Measurements from ENCODE around the gene RFTN2.
"Not testable (repeated sequence)": the region's sequence is repeated elsewhere in the genome, so short reads cannot be mapped to it uniquely, and the experiment has no call there.

RFTN2 gene, protein sequence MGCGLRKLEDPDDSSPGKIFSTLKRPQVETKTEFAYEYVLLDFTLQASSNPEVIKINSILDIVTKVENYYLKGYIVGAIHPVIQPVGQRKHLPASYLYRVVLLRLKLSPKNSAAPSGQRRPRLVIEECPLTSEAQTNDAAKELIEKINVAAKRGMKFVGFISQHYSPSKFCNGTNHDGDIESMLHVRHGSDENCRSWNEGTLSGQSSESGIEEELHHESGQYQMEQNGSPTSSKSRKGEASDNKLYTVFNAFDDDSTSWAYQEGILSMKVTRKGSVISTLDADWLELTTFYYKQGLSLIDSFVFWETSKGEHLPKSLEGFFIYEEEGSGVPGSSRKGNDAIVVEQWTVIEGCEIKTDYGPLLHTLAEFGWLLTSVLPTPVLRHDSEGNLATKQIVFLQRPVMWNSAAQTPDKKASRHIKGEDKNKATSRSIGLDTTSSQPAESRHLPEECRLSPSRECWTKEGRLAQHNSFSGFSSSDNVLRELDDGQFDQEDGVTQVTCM

GRCh38 chr2:197675246-197675645, at the start of gene RFTN2:
Gene RFTN2 (minus strand): TSS chr2:197675587. CDS start chr2:197675458, 129 bp downstream.
- no peak for DNase-seq

- DNase-seq = no peak
These were observed 42.5 kb upstream of the RFTN2 start for GRCh38 chr2:197717863-197718262.

- no peak for DNase-seq
These were observed 37.9 kb upstream of the RFTN2 start for GRCh38 chr2:197713271-197713670.

DNA sequence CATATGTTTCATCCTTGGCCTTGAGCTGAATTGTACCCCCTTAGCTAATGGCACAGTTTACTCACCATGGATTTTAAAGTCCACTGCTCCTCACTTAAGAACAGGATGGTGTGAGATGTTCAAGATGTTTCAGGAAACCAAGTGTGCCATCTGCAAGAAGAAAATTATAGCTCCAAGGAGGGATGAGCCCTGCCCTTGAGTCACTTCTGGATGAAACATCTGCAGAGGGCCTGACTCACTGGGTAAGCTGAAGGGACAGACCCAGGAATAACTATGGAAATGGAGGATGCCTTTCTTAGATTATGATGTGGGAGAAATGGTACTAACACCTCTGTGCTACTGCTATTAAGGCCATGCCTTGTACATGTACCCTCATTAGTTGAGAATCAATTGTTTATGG, 36.2 kb upstream of the RFTN2 start:
- no peak for DNase-seq

DNA sequence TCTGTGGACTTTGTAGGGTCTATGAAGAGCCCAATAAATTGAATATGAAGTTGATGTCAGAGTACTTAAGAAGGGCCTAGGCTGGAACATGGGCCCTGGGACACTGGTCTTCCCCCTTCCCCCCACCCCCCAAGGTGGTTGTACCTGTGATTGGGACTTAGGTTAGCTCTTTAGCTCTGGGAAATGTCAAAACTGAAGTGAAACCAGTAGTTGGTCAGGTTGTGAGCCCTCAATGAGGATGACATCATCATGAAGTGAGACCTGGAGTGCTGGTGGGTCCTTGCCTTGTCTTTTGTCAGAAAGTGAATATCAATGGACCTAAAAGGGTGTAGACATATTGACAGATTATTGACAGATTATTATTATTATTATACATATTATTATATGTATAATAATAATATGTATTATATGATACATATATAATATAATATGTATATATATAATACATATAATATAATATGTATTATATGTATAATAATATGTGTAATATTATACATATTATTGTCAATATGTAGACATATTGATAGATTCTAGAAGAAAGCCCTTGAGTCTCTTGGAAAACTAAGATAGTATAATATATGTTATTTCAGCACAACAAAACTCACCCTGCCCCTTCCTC, 35.1 kb upstream of the RFTN2 start:
- DNase-seq = no peak

DNA sequence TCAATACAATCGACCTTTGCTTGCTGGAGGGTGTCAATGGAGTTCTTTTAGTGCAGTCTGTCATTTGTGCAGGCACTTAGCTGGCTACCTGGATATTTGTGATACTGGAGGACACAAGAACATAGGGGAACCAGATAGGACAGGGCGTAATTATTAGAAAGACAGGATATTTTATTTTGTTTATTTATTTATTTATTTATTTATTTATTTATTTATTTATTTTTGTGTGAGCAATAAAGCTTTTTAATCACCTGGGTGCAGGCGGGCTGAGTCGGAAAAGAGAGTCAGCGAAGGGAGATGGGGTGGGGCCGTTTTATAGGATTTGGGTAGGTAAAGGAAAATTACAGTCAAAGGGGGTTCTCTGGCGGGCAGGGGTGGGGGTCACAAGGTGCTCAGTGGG, 33.8 kb upstream of the RFTN2 start:
- not testable (repeated sequence) for DNase-seq

GRCh38 chr2:197708331-197708730, 32.9 kb upstream of the RFTN2 start:
- DNase-seq = no peak

GRCh38 chr2:197707316-197708213, 32.2 kb upstream of the RFTN2 start:
- peak; percentile 41 for DNase-seq

DNA sequence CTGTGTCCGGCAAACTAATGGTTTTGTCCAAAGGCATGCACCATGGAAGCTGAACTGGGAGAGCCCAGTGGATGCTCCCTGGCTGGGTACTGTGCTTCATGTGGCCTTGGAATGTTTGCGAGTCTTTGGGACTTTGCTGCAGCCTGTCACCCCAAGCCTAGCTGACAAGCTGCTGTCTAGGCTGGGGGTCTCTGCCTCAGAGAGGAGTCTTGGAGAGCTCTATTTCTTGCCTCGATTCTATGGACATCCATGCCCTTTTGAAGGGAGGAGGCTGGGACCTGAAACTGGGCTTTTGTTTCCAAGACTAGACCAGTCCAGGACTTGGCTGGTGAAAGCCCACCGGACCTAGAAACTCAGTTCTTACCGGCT, 31.4 kb upstream of the RFTN2 start:
- DNase-seq = no peak

DNA sequence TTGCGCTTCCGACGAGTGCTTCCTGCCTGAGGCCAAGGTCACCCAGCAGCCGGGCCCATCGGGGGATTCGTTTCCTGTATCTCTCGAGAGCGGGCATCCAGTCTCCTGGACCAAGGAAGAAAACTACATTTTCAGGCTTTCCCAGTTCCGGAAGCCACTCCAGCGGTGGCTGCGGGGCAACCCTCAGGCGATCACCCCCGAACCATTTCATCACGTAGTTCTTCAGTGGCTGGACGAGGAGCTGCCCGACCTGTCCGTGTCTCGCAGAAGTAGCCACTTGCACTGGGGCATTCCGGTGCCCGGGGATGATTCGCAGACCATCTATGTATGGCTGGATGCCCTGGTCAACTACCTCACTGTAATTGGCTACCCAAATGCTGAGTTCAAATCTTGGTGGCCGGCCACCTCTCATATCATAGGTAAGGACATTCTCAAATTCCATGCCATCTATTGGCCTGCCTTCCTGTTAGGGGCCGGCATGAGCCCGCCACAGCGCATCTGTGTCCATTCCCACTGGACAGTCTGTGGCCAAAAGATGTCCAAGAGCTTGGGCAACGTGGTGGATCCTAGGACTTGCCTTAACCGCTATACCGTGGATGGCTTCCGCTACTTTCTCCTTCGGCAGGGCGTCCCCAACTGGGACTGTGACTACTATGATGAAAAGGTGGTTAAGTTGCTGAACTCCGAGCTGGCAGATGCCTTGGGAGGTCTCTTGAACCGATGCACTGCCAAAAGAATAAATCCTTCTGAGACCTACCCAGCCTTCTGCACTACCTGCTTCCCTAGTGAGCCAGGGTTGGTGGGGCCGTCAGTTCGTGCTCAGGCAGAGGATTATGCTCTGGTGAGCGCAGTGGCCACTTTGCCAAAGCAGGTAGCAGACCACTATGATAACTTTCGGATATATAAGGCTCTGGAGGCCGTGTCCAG, 30.8 kb upstream of the RFTN2 start:
- DNase-seq = peak; percentile 11

DNA sequence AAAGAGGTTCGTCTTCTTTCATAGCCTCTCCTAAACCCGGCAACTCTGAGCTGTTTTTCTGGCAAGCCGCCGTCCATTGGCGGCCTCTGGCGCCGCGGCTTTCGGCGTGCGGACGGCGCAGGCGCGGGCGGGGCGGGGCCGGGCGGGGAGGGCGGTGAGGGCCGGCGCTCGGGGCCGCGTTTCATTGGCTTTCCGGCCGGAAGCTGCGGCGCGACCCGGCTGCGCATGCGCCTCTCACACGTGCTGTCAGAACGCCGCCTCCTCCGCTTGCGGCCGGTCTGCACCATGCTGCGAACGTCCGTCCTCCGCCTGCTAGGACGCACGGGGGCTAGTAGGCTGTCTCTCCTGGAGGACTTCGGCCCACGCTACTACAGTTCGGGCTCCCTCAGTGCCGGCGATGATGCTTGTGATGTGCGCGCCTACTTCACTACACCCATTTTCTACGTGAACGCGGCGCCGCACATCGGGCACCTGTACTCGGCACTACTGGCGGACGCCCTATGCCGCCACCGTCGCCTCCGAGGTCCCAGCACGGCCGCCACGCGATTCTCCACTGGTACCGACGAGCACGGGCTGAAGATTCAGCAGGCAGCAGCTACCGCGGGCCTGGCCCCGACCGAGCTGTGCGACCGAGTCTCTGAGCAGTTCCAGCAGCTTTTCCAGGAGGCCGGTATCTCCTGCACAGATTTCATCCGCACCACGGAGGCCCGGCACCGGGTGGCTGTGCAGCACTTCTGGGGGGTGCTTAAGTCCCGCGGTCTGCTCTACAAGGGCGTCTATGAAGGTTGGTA, 29.9 kb upstream of the RFTN2 start, which contains the start of gene MARS2:
MARS2 (plus strand) TSS at position 249 of the 791 bp plus-strand sequence; CDS start at position 286, 37 bp downstream.
- peak; percentile 94 for DNase-seq

DNA sequence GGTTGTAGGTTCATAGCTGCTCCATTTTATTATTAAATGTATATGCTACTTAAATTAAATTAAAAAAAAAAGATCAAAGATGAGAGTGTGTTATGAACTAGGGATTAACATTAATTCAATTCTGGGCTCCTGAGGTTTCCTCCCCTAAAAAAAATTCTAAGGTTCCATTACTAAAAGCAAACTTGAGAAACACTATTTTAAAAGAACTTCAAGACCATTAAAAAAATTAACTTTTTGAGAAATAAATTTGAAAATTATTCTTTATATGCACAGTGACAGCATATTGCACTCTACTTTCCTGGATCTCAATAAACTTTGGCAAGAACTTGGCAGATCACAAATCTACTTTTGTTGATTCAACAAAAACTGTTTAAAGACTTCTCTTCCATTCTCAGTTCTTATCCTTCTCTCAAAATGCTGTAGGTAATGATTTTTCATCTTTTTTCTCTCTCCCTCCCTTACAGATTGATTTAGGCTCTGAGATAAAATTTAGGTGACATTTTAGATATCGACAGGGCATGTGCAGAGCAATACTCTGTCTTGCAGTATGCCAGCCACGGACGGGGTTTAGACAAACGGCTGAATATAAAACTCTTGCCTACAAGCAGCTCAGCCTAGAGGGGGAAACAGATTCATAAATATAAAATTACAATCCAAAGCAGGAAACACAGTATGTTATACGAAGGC, 29.2 kb upstream of the RFTN2 start:
- DNase-seq = no peak

- DNase-seq = no peak
These were observed 25.6 kb upstream of the RFTN2 start for GRCh38 chr2:197700960-197701359.

GRCh38 chr2:197699724-197700123, 24.3 kb upstream of the RFTN2 start:
- not testable (repeated sequence) for DNase-seq

- not testable (repeated sequence) for DNase-seq
These were observed 21.2 kb upstream of the RFTN2 start for GRCh38 chr2:197696571-197696970.

GRCh38 chr2:197695971-197696370, 20.6 kb upstream of the RFTN2 start:
- DNase-seq = not testable (repeated sequence)

DNA sequence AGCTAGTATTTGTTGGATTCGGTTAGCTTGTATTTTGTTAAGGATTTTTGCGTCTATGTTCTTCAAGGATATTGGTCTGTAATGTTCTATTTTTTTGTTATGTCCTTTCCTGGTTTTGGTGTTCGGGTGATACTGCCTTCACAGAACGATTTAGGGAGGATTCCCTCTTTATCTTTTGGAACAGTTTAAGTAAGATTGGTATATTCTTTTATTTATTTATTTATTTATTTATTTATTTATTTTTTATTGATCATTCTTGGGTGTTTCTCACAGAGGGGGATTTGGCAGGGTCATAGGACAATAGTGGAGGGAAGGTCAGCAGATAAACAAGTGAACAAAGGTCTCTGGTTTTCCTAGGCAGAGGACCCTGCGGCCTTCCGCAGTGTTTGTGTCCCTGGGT, 19.8 kb upstream of the RFTN2 start:
- DNase-seq = not testable (repeated sequence)

DNA sequence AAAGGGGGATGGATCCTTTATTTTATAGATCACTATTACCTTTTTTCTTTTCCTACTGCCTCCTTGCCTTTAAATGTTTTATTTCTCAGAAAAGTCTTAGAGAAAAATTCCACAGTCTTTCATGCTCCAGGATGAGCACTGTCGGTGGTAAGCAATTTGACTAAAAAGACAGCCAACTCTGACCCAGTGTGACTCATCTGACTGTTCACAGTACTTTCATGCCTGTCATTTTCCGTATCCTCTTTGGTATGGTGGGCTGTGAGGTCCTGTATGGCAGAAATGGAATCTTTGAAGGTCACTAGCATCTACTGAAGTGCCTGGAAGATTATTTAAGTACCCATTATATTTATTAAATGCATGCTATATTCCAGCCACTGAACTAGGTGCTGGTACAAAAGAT, 2.1 kb upstream of the RFTN2 start:
- no peak for DNase-seq

DNA sequence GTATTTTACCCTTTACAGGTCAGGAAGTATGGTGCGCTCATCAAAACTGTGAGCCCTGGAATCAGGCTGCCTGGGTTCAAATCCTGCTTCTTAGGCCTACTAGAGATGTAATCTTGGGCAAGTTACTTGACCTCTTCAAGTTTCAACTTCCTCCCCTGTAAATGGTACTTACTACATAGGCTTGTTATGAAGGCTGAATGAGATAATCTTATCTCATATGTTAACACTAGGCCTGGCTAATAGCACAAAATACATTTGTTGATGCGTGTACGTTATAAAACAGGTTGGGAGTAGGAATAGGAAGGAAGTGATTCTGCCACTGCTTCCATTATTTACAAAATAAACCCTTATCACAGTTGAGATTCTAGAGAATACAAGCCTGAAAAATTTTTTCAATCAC, 1.7 kb upstream of the RFTN2 start:
- DNase-seq = no peak

DNA sequence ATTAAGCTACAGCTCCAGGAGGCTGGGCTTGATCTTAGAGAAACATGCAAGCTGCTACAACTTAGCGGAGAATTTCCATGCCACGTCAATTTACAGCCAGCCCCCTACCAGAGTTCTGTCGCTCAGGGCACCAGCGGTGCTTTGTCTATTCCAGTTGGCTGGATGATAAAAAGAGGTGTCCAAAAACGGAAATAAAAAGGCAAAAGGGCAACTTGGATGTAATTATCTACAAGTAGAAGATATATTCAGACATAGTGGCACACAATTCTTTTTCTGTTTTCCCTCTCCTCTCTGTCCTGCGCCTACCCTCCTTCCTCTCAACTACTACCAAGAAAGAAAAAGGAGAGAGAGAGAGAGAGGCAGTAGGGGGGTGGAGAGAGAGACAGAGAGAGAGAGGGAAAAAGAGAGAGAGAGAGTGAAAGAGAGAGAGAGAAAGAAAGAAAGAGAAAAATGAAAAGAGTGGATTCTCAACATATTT, 363 bp upstream of the RFTN2 start:
- no peak for DNase-seq
